Caco-2 (cell line): Measurements from ENCODE around the gene KREMEN1. TPM values are rescaled to one million over a fixed set of nuclear protein-coding genes. Genes with fewer than 3 reads are reported as not detected.

Source experiments
- BruUV-seq: library from RNA; stranded (reverse); fragments of 400-500 nt; replicated peaks from 2 replicates; lab custom pipeline; 2021; lab: Mats Ljungman, UMichigan
- CTCF ChIA-PET: fragments of 300-600 bp; sonication (Branson Sonifier 250); formaldehyde crosslinking; loops from one replicate; lab custom pipeline; 2022; ENCODE audit warnings: antibody characterized with exemption; lab: Charles Lee
- POLR2A ChIA-PET: fragments of 300-600 bp; sonication (Branson Sonifier 250); formaldehyde crosslinking; loops from one replicate; lab custom pipeline; 2022; ENCODE audit warnings: antibody characterized with exemption; lab: Charles Lee
- DNase-seq, 2 experiments: peaks; one replicate each; pipeline versions ENCODE4 v3.0.0 to v3.0.0-alpha.2; 2020 to 2022
- H3K27me3 ChIP-seq: replicated peaks from 2 replicates; pipeline ENCODE4 v1.6.0; 2011; ENCODE audit warnings: low read length; ENCODE audit not compliant: control insufficient read depth, insufficient read depth
- H3K36me3 ChIP-seq: 2 replicates; pipeline ENCODE4 v1.5.1; 2011; ENCODE audit warnings: low read length; ENCODE audit not compliant: control insufficient read depth, insufficient read depth
- H3K4me1 ChIP-seq: fragments of 250-450 bp; sonication (Bioruptor Pico); 2 replicates; pipeline ENCODE4 v1.5.1; 2020; ENCODE audit warnings: mild to moderate bottlenecking
- H3K4me3 ChIP-seq: 2 replicates; pipeline ENCODE4 v1.5.1; 2011; ENCODE audit warnings: low read depth, mild to moderate bottlenecking, control low read depth, low read length
- H3K9me3 ChIP-seq: fragments of 250-450 bp; sonication (Bioruptor Pico); 2 replicates; pipeline ENCODE4 v1.5.1; 2020; ENCODE audit warnings: mild to moderate bottlenecking, moderate library complexity
- H3K27ac Mint-ChIP-seq: one replicate; pipeline ENCODE4 v1.8.0; 2022; ENCODE audit warnings: mixed read lengths; ENCODE audit not compliant: unreplicated experiment
- H3K27me3 Mint-ChIP-seq: one replicate; pipeline ENCODE4 v1.8.0; 2022; ENCODE audit warnings: mixed read lengths; ENCODE audit not compliant: insufficient read depth, unreplicated experiment
- H3K36me3 Mint-ChIP-seq: one replicate; pipeline ENCODE4 v1.8.0; 2022; ENCODE audit warnings: mild to moderate bottlenecking, mixed read lengths; ENCODE audit not compliant: insufficient read depth, unreplicated experiment
- H3K4me1 Mint-ChIP-seq: one replicate; pipeline ENCODE4 v1.8.0; 2022; ENCODE audit warnings: low read depth, mixed read lengths; ENCODE audit not compliant: unreplicated experiment
- H3K4me3 Mint-ChIP-seq: one replicate; pipeline ENCODE4 v1.8.0; 2022; ENCODE audit warnings: mild to moderate bottlenecking, moderate library complexity, mixed read lengths; ENCODE audit not compliant: unreplicated experiment
- H3K9me3 Mint-ChIP-seq: one replicate; pipeline ENCODE4 v1.8.0; 2022; ENCODE audit warnings: mixed read lengths; ENCODE audit not compliant: unreplicated experiment
- intact Hi-C: fragments of 100-400 bp; cut with micrococcal nuclease; formaldehyde crosslinking; loops from one replicate; pipeline ENCODE4 v1.10.0; 2022; ENCODE audit not compliant: unreplicated experiment
- total RNA-seq: library from RNA; stranded (reverse); gene quantifications from 2 replicates; pipeline ENCODE4 v1.2.3, GENCODE V29; 2022
- TF ChIP-seq, protein P1 (sequence below), 2 experiments: fragments of 200-600 bp in 1 of 2; IDR thresholded peaks; 1 replicate in 1 of 2; 2 replicates in 1 of 2; pipeline versions ENCODE4 v1.5.1 to v1.8.0; 2011 to 2022; ENCODE audit warnings: antibody characterized with exemption in 1 of 2, control low read depth in 1 of 2, inconsistent platforms in 1 of 2, low read depth in 1 of 2, low read length in 1 of 2, mild to moderate bottlenecking in 1 of 2, moderate library complexity in 1 of 2; ENCODE audit not compliant: insufficient read depth in 1 of 2, severe bottlenecking in 1 of 2, unreplicated experiment in 1 of 2

KREMEN1 gene
- total RNA-seq, 1 experiment from 2014 or later: 29.7 TPM

GRCh38 chr22:29148036-29148435, 75.2 kb downstream of the KREMEN1 start:
- no TSS peak for BruUV-seq
- ChIA-PET CTCF (no interaction called here), POLR2A (no interaction called here)
- DNase-seq: peak in 1 of 2 experiments; percentile 7
- TF ChIP-seq, protein P1, sequence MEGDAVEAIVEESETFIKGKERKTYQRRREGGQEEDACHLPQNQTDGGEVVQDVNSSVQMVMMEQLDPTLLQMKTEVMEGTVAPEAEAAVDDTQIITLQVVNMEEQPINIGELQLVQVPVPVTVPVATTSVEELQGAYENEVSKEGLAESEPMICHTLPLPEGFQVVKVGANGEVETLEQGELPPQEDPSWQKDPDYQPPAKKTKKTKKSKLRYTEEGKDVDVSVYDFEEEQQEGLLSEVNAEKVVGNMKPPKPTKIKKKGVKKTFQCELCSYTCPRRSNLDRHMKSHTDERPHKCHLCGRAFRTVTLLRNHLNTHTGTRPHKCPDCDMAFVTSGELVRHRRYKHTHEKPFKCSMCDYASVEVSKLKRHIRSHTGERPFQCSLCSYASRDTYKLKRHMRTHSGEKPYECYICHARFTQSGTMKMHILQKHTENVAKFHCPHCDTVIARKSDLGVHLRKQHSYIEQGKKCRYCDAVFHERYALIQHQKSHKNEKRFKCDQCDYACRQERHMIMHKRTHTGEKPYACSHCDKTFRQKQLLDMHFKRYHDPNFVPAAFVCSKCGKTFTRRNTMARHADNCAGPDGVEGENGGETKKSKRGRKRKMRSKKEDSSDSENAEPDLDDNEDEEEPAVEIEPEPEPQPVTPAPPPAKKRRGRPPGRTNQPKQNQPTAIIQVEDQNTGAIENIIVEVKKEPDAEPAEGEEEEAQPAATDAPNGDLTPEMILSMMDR (IDR thresholded peaks at IDR 0.05; ENCODE audit: insufficient read depth in 1 of 2, low read depth in 1 of 2, low read length in 1 of 2, severe bottlenecking in 1 of 2, unreplicated experiment in 1 of 2): no peak
- Mint-ChIP-seq H3K4me3 (no peak overlapping the region), H3K36me3 (peaks cover 4% of the 10 kb centered on the region), H3K4me1 (peaks cover 6% of the 10 kb centered on the region), H3K9me3 (no peaks in the 10 kb centered on the region), H3K27me3 (no peaks in the 10 kb centered on the region), H3K27ac (no peak overlapping the region)
- Histone ChIP-seq H3K36me3 (no peaks in the 10 kb centered on the region; the same call in 1 of the 2 replicates), H3K27me3 (no peaks in the 10 kb centered on the region), H3K4me1 (no peaks in the 10 kb centered on the region), H3K9me3 (no peaks in the 10 kb centered on the region), H3K4me3 (no peak overlapping the region)
- intact Hi-C loops: no loop called here

DNA sequence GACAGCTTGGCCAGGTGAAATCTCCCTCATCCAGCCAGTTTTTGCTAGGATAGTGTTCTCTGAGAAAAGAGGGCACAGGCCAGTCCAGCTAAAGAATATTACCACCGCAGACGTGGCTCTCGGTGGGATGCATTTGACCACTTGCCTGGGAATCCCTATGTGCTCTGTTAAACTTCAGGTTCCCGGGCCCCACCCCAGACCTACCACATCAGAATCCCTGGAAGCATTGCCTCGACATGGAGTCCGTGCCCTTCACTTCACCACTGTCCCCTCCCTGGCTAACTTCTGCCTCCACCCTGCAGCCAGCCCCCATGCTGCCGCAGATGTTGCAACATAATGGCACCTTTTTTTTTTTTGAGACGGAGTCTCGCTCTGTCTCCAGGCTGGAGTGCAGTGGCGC, 76.0 kb downstream of the KREMEN1 start:
- DNase-seq: peak in 1 of 2 experiments; percentile 22
- Histone ChIP-seq H3K4me3 (no peak overlapping the region), H3K4me1 (no peaks in the 10 kb centered on the region), H3K36me3 (no peaks in the 10 kb centered on the region; the same call in 1 of the 2 replicates), H3K27me3 (no peaks in the 10 kb centered on the region), H3K9me3 (no peaks in the 10 kb centered on the region)
- Mint-ChIP-seq H3K4me3 (no peak overlapping the region), H3K27me3 (no peaks in the 10 kb centered on the region), H3K27ac (no peak overlapping the region), H3K4me1 (peaks cover 6% of the 10 kb centered on the region), H3K36me3 (peaks cover 4% of the 10 kb centered on the region), H3K9me3 (no peaks in the 10 kb centered on the region)
- TF ChIP-seq, protein P1 (IDR thresholded peaks at IDR 0.05; ENCODE audit: insufficient read depth in 1 of 2, low read depth in 1 of 2, low read length in 1 of 2, severe bottlenecking in 1 of 2, unreplicated experiment in 1 of 2): no peak
- intact Hi-C loops: no loop called here
- BruUV-seq: no TSS peak
- POLR2A ChIA-PET: no interaction called here
- CTCF ChIA-PET: no interaction called here

DNA sequence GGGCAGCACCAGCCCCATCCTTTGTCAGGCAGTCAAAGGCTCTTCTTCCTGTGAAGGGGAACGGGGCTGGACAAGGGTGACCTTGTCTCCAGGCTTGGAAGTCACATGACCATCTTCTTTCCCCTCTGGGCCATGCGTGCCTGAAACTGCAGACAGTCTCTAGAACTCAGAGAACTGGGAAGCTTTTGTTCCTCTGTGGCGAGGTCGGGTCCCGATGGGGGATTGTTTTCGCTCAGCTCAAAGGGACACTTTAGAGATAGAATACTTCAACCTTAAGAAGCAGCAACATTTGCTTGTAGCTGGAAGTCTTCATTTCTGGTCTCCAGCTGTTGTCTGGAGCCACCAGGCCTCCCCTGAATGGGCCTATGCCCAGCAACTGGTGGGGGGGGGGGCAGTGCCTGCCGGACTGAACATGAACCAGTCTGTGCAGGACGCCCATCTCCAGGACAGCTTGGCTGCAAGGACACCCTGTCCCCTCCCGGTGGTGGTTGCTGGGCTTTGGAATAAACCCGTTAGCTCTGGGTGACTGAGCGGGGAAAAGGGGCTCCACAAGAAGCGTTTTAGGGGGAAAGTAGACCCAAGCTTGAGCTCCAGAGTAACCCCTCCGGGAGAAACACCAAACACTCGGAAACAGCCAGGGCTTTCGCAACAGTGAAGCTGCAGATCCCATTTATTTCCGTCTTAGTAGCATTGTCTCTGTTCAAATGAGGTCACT, 77.2 kb downstream of the KREMEN1 start:
- no peaks in the 10 kb centered on the region for H3K27me3 ChIP-seq
- H3K4me3 ChIP-seq: no peak overlapping the region
- Mint-ChIP-seq H3K27me3 (no peaks in the 10 kb centered on the region), H3K4me3 (no peak overlapping the region), H3K9me3 (no peaks in the 10 kb centered on the region), H3K4me1 (peaks cover 10% of the 10 kb centered on the region), H3K27ac (no peak overlapping the region), H3K36me3 (peaks cover 4% of the 10 kb centered on the region)
- H3K4me1 ChIP-seq: no peaks in the 10 kb centered on the region
- no peaks in the 10 kb centered on the region for H3K9me3 ChIP-seq
- ChIA-PET POLR2A (interaction anchor here (0.7 kb wide), 1 partner anchor 531 kb away, joined by 3 read pairs; no protein-coding TSS in a partner anchor), CTCF (interaction anchor here (0.7 kb wide), 1 partner anchor 70 kb away, joined by 3 read pairs; no protein-coding TSS in a partner anchor)
- TF ChIP-seq, protein P1 (IDR thresholded peaks at IDR 0.05; ENCODE audit: insufficient read depth in 1 of 2, low read depth in 1 of 2, low read length in 1 of 2, severe bottlenecking in 1 of 2, unreplicated experiment in 1 of 2): no peak
- intact Hi-C loops: loop anchor here (5.0 to 10.0 kb wide), 2 partner anchors 38 to 295 kb away; no protein-coding TSS in a partner anchor
- no TSS peak for BruUV-seq
- H3K36me3 ChIP-seq: no peaks in the 10 kb centered on the region; the same call in 1 of the 2 replicates
- DNase-seq: peak in 1 of 2 experiments; percentile 15
